ENCODE measurements around the gene EXOSC9.

The EXOSC9 gene

GRCh38 chr4:121824950-121825349 lies 23.8 kb downstream of the EXOSC9 start:
- DNase-seq: no peak

GRCh38 chr4:121827853-121828252 lies 26.7 kb downstream of the EXOSC9 start:
- DNase-seq: no peak

- DNase-seq: no peak
Observed at GRCh38 chr4:121829511-121829910, 28.4 kb downstream of the EXOSC9 start.

GRCh38 chr4:121838136-121838535 lies 37.0 kb downstream of the EXOSC9 start:
- no peak for DNase-seq

GRCh38 chr4:121842862-121843261 lies 41.7 kb downstream of the EXOSC9 start:
- no peak for DNase-seq

GRCh38 chr4:121846662-121847061 lies 45.5 kb downstream of the EXOSC9 start:
- DNase-seq: no peak

- no peak for DNase-seq
Observed at GRCh38 chr4:121851354-121851753, 50.2 kb downstream of the EXOSC9 start.

GRCh38 chr4:121860121-121860520 lies 59.0 kb downstream of the EXOSC9 start:
- no peak for DNase-seq

GRCh38 chr4:121861426-121861825 lies 60.3 kb downstream of the EXOSC9 start:
- no peak for DNase-seq

GRCh38 chr4:121863799-121864198 lies 62.7 kb downstream of the EXOSC9 start:
- DNase-seq: no peak

Data from activated gamma-delta T cell treated with Interleukin-2 at 50 U/mL for 16 hours (primary cell).